ENCODE results near the gene LSP1. TPM values are rescaled to one million over a fixed set of nuclear protein-coding genes. Genes with fewer than 3 reads are reported as not detected.

LSP1 gene
- total RNA-seq, 1 experiment from 2014 or later, result not detected

GRCh38 chr11:1869427-1870325, 16.8 kb downstream of the LSP1 start:
- Histone ChIP-seq H3K9me3 (ENCODE audit: low read depth, low read length, poor library complexity, severe bottlenecking) (no peaks in the 10 kb centered on the region), H3K4me3 (ENCODE audit: low read depth, low read length, poor library complexity, severe bottlenecking) (no peak overlapping the region), H3K4me1 (ENCODE audit: insufficient read depth, low read length, poor library complexity, severe bottlenecking) (no peaks in the 10 kb centered on the region), H3K27ac (ENCODE audit: low read depth, low read length, poor library complexity, severe bottlenecking) (no peak overlapping the region), H3K36me3 (ENCODE audit: insufficient read depth, low read length, poor library complexity, severe bottlenecking) (no peaks in the 10 kb centered on the region), H3K27me3 (replicated peaks; ENCODE audit: insufficient read depth, low read depth, low read length, poor library complexity) (peaks cover 75% of the 10 kb centered on the region)
- peak; percentile 54 for TF ChIP-seq EZH2 (IDR thresholded peaks at IDR 0.05; ENCODE audit: borderline replicate concordance, low read depth, low read length, poor library complexity, severe bottlenecking)
- TF ChIP-seq, protein P1, sequence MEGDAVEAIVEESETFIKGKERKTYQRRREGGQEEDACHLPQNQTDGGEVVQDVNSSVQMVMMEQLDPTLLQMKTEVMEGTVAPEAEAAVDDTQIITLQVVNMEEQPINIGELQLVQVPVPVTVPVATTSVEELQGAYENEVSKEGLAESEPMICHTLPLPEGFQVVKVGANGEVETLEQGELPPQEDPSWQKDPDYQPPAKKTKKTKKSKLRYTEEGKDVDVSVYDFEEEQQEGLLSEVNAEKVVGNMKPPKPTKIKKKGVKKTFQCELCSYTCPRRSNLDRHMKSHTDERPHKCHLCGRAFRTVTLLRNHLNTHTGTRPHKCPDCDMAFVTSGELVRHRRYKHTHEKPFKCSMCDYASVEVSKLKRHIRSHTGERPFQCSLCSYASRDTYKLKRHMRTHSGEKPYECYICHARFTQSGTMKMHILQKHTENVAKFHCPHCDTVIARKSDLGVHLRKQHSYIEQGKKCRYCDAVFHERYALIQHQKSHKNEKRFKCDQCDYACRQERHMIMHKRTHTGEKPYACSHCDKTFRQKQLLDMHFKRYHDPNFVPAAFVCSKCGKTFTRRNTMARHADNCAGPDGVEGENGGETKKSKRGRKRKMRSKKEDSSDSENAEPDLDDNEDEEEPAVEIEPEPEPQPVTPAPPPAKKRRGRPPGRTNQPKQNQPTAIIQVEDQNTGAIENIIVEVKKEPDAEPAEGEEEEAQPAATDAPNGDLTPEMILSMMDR (conservative IDR thresholded peaks at IDR 0.05; ENCODE audit: low read depth, low read length), result peak; percentile 43
- no TSS peak for BruUV-seq (replicated peaks)
- peak; percentile 23 for DNase-seq (ENCODE audit: low spot score)
- ChIA-PET CTCF (interaction anchor here (0.5 kb wide), 1 partner anchor 42 kb away, joined by 3 read pairs; no protein-coding TSS in a partner anchor), POLR2A (ENCODE audit: low non-redundant PET) (interaction anchor here (0.7 kb wide), 1 partner anchor 12 kb away, joined by 3 read pairs; no protein-coding TSS in a partner anchor)
- intact Hi-C loops (cut with micrococcal nuclease; ENCODE audit: unreplicated experiment), result no loop called here

- DNase-seq (ENCODE audit: low spot score), result no peak
- Histone ChIP-seq H3K27me3 (replicated peaks; ENCODE audit: insufficient read depth, low read depth, low read length, poor library complexity) (peaks cover 74% of the 10 kb centered on the region), H3K27ac (ENCODE audit: low read depth, low read length, poor library complexity, severe bottlenecking) (no peak overlapping the region), H3K4me3 (ENCODE audit: low read depth, low read length, poor library complexity, severe bottlenecking) (no peak overlapping the region), H3K36me3 (ENCODE audit: insufficient read depth, low read length, poor library complexity, severe bottlenecking) (no peaks in the 10 kb centered on the region), H3K9me3 (ENCODE audit: low read depth, low read length, poor library complexity, severe bottlenecking) (no peaks in the 10 kb centered on the region), H3K4me1 (ENCODE audit: insufficient read depth, low read length, poor library complexity, severe bottlenecking) (no peaks in the 10 kb centered on the region)
- intact Hi-C loops (cut with micrococcal nuclease; ENCODE audit: unreplicated experiment), result no loop called here
- CTCF ChIA-PET, result no interaction called here
- POLR2A ChIA-PET (ENCODE audit: low non-redundant PET), result no interaction called here
- BruUV-seq (replicated peaks), result no TSS peak
- TF ChIP-seq, protein P1 (conservative IDR thresholded peaks at IDR 0.05; ENCODE audit: low read depth, low read length), result no peak
- TF ChIP-seq EZH2 (IDR thresholded peaks at IDR 0.05; ENCODE audit: borderline replicate concordance, low read depth, low read length, poor library complexity, severe bottlenecking), result peak; percentile 13
Measured at GRCh38 chr11:1870326-1870696, 17.4 kb downstream of the LSP1 start.

DNA sequence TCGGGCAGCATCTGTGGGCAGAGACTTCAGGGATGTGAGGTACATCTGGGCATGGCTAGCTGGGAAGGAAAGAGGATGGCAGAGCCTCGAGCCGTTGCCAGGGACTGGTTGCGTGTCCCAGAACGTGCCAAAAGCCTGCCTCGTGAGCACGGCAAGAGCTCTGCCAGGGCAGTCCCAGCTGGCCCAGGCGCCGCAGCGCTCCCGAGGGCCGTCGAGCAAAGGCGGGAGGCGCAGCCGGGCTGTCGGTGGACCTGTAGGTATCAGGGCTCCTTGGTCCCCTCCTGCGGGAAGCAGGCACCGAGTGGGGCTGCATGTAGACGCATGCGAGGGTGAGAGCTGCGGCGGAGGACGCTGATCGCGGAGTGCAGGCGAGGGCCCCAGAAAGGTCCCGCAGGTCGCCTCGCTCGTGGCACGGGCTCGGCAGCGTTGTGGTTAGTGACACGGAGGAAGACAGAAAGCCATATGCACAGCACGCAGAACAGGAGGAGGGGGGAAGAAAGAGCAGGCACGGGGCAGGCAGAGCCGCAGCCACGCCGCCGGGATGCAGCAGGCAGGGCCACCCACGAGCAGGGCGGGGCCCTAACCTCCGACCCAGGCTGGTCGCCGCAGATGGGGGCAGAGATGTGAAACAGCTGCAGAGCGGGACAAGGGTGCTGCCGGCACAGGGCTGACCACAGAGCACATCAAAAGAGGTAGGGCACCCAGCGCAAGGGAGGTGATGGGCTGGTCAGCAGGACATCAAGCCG, 18.0 kb downstream of the LSP1 start:
- ChIA-PET POLR2A (ENCODE audit: low non-redundant PET) (no interaction called here), CTCF (no interaction called here)
- TF ChIP-seq EZH2 (IDR thresholded peaks at IDR 0.05; ENCODE audit: borderline replicate concordance, low read depth, low read length, poor library complexity, severe bottlenecking), result peak; percentile 61
- TF ChIP-seq, protein P1 (conservative IDR thresholded peaks at IDR 0.05; ENCODE audit: low read depth, low read length), result no peak
- H3K4me1 ChIP-seq (ENCODE audit: insufficient read depth, low read length, poor library complexity, severe bottlenecking), result no peaks in the 10 kb centered on the region
- H3K36me3 ChIP-seq (ENCODE audit: insufficient read depth, low read length, poor library complexity, severe bottlenecking), result no peaks in the 10 kb centered on the region
- no peak overlapping the region for H3K4me3 ChIP-seq (ENCODE audit: low read depth, low read length, poor library complexity, severe bottlenecking)
- peaks cover 70% of the 10 kb centered on the region for H3K27me3 ChIP-seq (replicated peaks; ENCODE audit: insufficient read depth, low read depth, low read length, poor library complexity)
- H3K27ac ChIP-seq (ENCODE audit: low read depth, low read length, poor library complexity, severe bottlenecking), result no peak overlapping the region
- no peak for DNase-seq (ENCODE audit: low spot score)
- no peaks in the 10 kb centered on the region for H3K9me3 ChIP-seq (ENCODE audit: low read depth, low read length, poor library complexity, severe bottlenecking)
- BruUV-seq (replicated peaks), result no TSS peak
- intact Hi-C loops (cut with micrococcal nuclease; ENCODE audit: unreplicated experiment), result no loop called here

All from A673 (cell line).